Psoas muscle (tissue), 8 donors: ENCODE results near the gene SIL1. TPM values are rescaled to one million over a fixed set of nuclear protein-coding genes. Genes with fewer than 3 reads are reported as not detected.
"Not testable (repeated sequence)": the region's sequence is repeated elsewhere in the genome, so short reads cannot be mapped to it uniquely, and the experiment has no call there.

Experiments used
- ATAC-seq, 4 donors: fragments of 200-7000 bp; cut with Tn5 transposase; one replicate each; pipeline ENCODE4 v1.9.1; 2020; ENCODE audit warnings: moderate library complexity in 3 of 4, mild to moderate bottlenecking in 2 of 4
- DNase-seq, 2 donors: peaks; one replicate each; pipeline ENCODE4 v3.0.0-alpha.2; 2020
- H3K27ac ChIP-seq: fragments of 200-600 bp; one replicate; pipeline ENCODE4 v1.8.0; 2022
- H3K27me3 ChIP-seq, 3 donors: fragments of 200-600 bp in 1 of 3; one replicate each; pipeline versions ENCODE4 v1.6.1 to v1.8.0; 2013 to 2022; ENCODE audit warnings: low read length in 2 of 3, mild to moderate bottlenecking in 2 of 3, moderate library complexity in 1 of 3; ENCODE audit not compliant: insufficient read depth in 3 of 3
- H3K36me3 ChIP-seq, 2 donors: fragments of 200-600 bp in 1 of 2; one replicate each; pipeline versions ENCODE4 v1.6.1 to v1.8.0; 2013 to 2022; ENCODE audit warnings: low read depth in 1 of 2, mild to moderate bottlenecking in 1 of 2, moderate library complexity in 1 of 2; ENCODE audit not compliant: insufficient read depth in 1 of 2
- H3K4me1 ChIP-seq: fragments of 200-600 bp; one replicate; pipeline ENCODE4 v1.8.0; 2022
- H3K4me3 ChIP-seq: fragments of 200-600 bp; one replicate; pipeline ENCODE4 v1.8.0; 2022; ENCODE audit warnings: mild to moderate bottlenecking
- H3K9me3 ChIP-seq: fragments of 200-600 bp; one replicate; pipeline ENCODE4 v1.8.0; 2022
- CTCF ChIP-seq: fragments of 200-600 bp; IDR thresholded peaks from one replicate; pipeline ENCODE4 v1.8.0; 2022; ENCODE audit warnings: antibody characterized with exemption
- WGBS, 3 donors: extraction: QIAGEN DNeasy Blood & Tissue Kit; methylation state at CpG; one replicate each; pipeline versions ENCODE4 v1.1.6 to v1.1.7; 2013; 5-methylcytosine and 5-hydroxymethylcytosine counted together
- intact Hi-C, 2 donors: fragments of 100-400 bp; cut with DNase I; formaldehyde crosslinking; loops; one replicate each; pipeline versions ENCODE4 v1.11.0 to v1.14.2; 2022
- polyA plus RNA-seq, 3 donors: library from polyadenylated mRNA; stranded (reverse); fragments of 200-250 nt; gene quantifications; one replicate each; pipeline ENCODE4 v1.2.3, GENCODE V29; 2013
- total RNA-seq, 4 donors: library from RNA; stranded (reverse); fragmentation: NEBNext Ultra II Directional in 2 of 4; extraction: Animal tissue kit (Norgen Biotek cat#: 25700) in 2 of 4; gene quantifications; one replicate each; pipeline versions ENCODE4 v1.2.1 to v1.2.4, GENCODE V29; 2021 to 2023
- donor health status: healthy with polysubstance abuse.
- donor health status: DM: no; HTN: no; CAD: no; lungs with moderate emphysema.
- donor health status: Bipolar disorder and iron deficiency.
- donor health status: healthy.
- donor health status: DM: yes; HTN: yes; CAD: no.
- donor health status: DM: no; HTN: no; CAD: no.
- donor health status: DM: no; HTN: no; CAD: no.
- donor health status: DM: yes; HTN: yes; CAD: no.

The SIL1 gene
- total and polyA plus RNA-seq, 7 donors, result 27.1 to 52.9 (median 41.0) TPM

GRCh38 chr5:139076111-139076510, 122.1 kb downstream of the SIL1 start:
- H3K4me3 ChIP-seq, result no peak overlapping the region
- intact Hi-C loops, result no loop called here
- H3K4me1 ChIP-seq, result peaks cover 13% of the 10 kb centered on the region
- TF ChIP-seq CTCF, result no peak
- H3K27me3 ChIP-seq, result no peaks in the 10 kb centered on the region
- 86 to 91% (median 91%) methylated on average over 1 of the region's 1 CpG for WGBS, 3 donors
- H3K36me3 ChIP-seq, result no peaks in the 10 kb centered on the region
- no peak for ATAC-seq
- DNase-seq, result no peak
- no peaks in the 10 kb centered on the region for H3K9me3 ChIP-seq
- H3K27ac ChIP-seq, result no peak overlapping the region

- Histone ChIP-seq H3K4me3 (no peak overlapping the region), H3K27ac (no peak overlapping the region), H3K36me3 (no peaks in the 10 kb centered on the region), H3K27me3 (no peaks in the 10 kb centered on the region), H3K4me1 (peaks cover 13% of the 10 kb centered on the region), H3K9me3 (no peaks in the 10 kb centered on the region)
- peak in 3 of 4 donors; percentile 51 to 68 (median 58) for ATAC-seq
- intact Hi-C loops, result no loop called here
- no peak for TF ChIP-seq CTCF
- 65 to 82% (median 66%) methylated on average over 8 of the region's 8 CpGs for WGBS, 3 donors
- DNase-seq, result no peak
Measured at GRCh38 chr5:139075066-139076050, 122.8 kb downstream of the SIL1 start.

DNA sequence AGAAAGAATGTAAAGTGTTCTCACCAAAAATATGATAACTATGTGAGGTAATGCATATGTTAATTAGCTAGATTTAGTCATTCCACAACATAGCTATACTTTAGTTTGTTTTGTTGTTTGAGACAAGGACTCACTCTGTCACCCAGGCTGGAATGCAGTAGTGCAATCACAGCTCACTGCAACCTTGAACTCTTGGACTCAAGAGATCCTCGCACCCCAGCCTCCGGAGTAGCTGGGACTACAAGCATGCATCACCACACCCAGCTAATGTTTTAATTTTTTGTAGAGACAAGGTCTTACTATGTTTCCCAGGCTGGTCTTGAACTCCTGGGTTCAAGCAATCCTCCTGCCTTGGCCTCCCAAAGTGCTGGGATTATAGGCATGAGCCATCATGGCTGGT, 124.2 kb downstream of the SIL1 start:
- H3K4me1 ChIP-seq, result peaks cover 13% of the 10 kb centered on the region
- intact Hi-C loops, H3K4me3 ChIP-seq, H3K36me3 ChIP-seq, DNase-seq, H3K27ac ChIP-seq, ATAC-seq, H3K27me3 ChIP-seq, H3K9me3 ChIP-seq: not testable (repeated sequence)
- 97 to 100% (median 98%) methylated on average over 2 of the region's 2 CpGs for WGBS, 3 donors

- H3K4me3 ChIP-seq, result no peak overlapping the region
- 66 to 93% (median 77%) methylated on average over 1 of the region's 1 CpG for WGBS, 3 donors
- ATAC-seq (no peak), DNase-seq (no peak)
- no peak for TF ChIP-seq CTCF
- no peak overlapping the region for H3K27ac ChIP-seq
- H3K9me3 ChIP-seq, result no peaks in the 10 kb centered on the region
- peaks cover 28% of the 10 kb centered on the region for H3K4me1 ChIP-seq
- no peaks in the 10 kb centered on the region for H3K36me3 ChIP-seq
- H3K27me3 ChIP-seq, result no peaks in the 10 kb centered on the region
- intact Hi-C loops, result no loop called here
Measured at GRCh38 chr5:139068494-139069151, 129.5 kb downstream of the SIL1 start.

DNA sequence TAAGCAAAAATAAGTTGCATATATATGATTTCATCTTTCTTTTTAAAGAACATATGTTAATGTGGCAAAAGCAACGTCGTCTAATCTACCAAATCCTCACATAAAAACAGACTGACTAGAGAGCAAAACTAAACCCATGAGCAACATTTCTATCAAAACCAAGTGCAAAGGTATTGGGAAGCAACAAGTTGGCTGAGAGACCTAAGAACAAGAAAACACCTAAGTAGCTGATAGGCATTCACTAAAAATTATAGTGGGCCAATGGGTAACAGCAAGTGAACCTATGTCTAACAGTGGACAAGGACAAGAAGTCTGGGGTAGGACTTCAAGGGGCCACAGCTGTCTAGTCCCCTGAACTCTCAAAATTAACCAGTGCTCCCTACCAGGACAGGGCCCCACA, 130.1 kb downstream of the SIL1 start:
- Histone ChIP-seq H3K36me3 (no peaks in the 10 kb centered on the region), H3K27me3 (no peaks in the 10 kb centered on the region), H3K9me3 (no peaks in the 10 kb centered on the region), H3K4me1 (peaks cover 29% of the 10 kb centered on the region), H3K27ac (no peak overlapping the region), H3K4me3 (no peak overlapping the region)
- intact Hi-C loops, result no loop called here
- 98 to 99% (median 99%) methylated on average over 2 of the region's 2 CpGs for WGBS, 3 donors
- DNase-seq (no peak), ATAC-seq (no peak)
- no peak for TF ChIP-seq CTCF
